Lung (tissue), 12 donors: ENCODE results near the gene SFXN5. TPM values are rescaled to one million over a fixed set of nuclear protein-coding genes. Genes with fewer than 3 reads are reported as not detected.

Experiments used
- ATAC-seq: fragments of 200-7000 bp; cut with Tn5 transposase; one replicate; pipeline ENCODE4 v1.9.1; 2020; ENCODE audit warnings: moderate number of reproducible peaks; ENCODE audit not compliant: insufficient read depth, low FRiP score
- DNase-seq, 3 donors: peaks; one replicate each; pipeline ENCODE4 v3.0.0-alpha.2; 2013 to 2017
- H3K27ac ChIP-seq, 2 donors: one replicate each; pipeline ENCODE4 v1.5.1; 2013; ENCODE audit warnings: mild to moderate bottlenecking in 2 of 2, moderate library complexity in 2 of 2, control low read depth in 1 of 2, inconsistent platforms in 1 of 2, low read depth in 1 of 2, low read length in 1 of 2
- H3K27me3 ChIP-seq, 3 donors: one replicate each; pipeline ENCODE4 v1.5.1; 2013; ENCODE audit warnings: low read length in 2 of 3; ENCODE audit not compliant: control insufficient read depth in 3 of 3, insufficient read depth in 3 of 3
- H3K36me3 ChIP-seq, 4 donors: one replicate each; pipeline ENCODE4 v1.5.1; 2013; ENCODE audit warnings: low read length in 4 of 4, mild to moderate bottlenecking in 1 of 4, moderate library complexity in 1 of 4; ENCODE audit not compliant: control insufficient read depth in 4 of 4, insufficient read depth in 4 of 4
- H3K4me1 ChIP-seq, 5 donors: one replicate each; pipeline ENCODE4 v1.5.1; 2013; ENCODE audit warnings: low read length in 5 of 5, mild to moderate bottlenecking in 2 of 5, moderate library complexity in 1 of 5; ENCODE audit not compliant: control insufficient read depth in 5 of 5, insufficient read depth in 5 of 5
- H3K4me3 ChIP-seq: one replicate; pipeline ENCODE4 v1.5.1; 2013; ENCODE audit warnings: mild to moderate bottlenecking, control low read depth, moderate library complexity
- H3K9ac ChIP-seq, 2 donors: one replicate each; pipeline ENCODE4 v1.5.1; 2013; ENCODE audit warnings: low read length in 2 of 2, control low read depth in 1 of 2; ENCODE audit not compliant: insufficient read depth in 1 of 2
- H3K9me3 ChIP-seq, 4 donors: one replicate each; pipeline ENCODE4 v1.5.1; 2013; ENCODE audit warnings: low read length in 3 of 4, mild to moderate bottlenecking in 1 of 4, moderate library complexity in 1 of 4; ENCODE audit not compliant: control insufficient read depth in 4 of 4, insufficient read depth in 3 of 4
- CTCF ChIP-seq: IDR thresholded peaks from 2 replicates; pipeline ENCODE4 v1.5.1; 2012; ENCODE audit warnings: mild to moderate bottlenecking; ENCODE audit errors: control extremely low read depth, extremely low read depth
- WGBS, 2 donors: extraction: QIAGEN DNeasy Blood & Tissue Kit; methylation state at CpG; one replicate each; pipeline ENCODE4 v1.1.7; 2013; 5-methylcytosine and 5-hydroxymethylcytosine counted together
- polyA plus RNA-seq, 2 donors: library from polyadenylated mRNA; stranded (reverse); fragments of 200-250 nt; gene quantifications; one replicate each; pipeline ENCODE4 v1.2.1, GENCODE V29; 2013
- total RNA-seq, 2 donors: library from RNA; depleted of rRNA in 1 of 2; stranded (reverse); fragments of >200 nt in 1 of 2; gene quantifications; one replicate each; pipeline ENCODE4 v1.2.1, GENCODE V29; 2014 to 2021
- donor health status: control.
- donor health status: control.
- donor health status: Bipolar disorder and iron deficiency.
- donor health status: healthy.
- donor health status: DM: yes; HTN: yes; CAD: no.

SFXN5 gene
- total and polyA plus RNA-seq, 4 donors: 8.3 to 15.6 (median 9.6) TPM

- Histone ChIP-seq H3K4me3 (no peak overlapping the region), H3K4me1 (peaks cover 0 to 10% (median 0%) of the 10 kb centered on the region in 5 donors)
These were observed 142.5 kb downstream of the SFXN5 start for GRCh38 chr2:72929010-72929409.

GRCh38 chr2:72927619-72928550 lies 143.6 kb downstream of the SFXN5 start:
- ATAC-seq (no peak), DNase-seq (peak in 1 of 3 donors; percentile 6)
- H3K27me3 ChIP-seq: peaks cover 8 to 77% (median 72%) of the 10 kb centered on the region in 3 donors
- TF ChIP-seq CTCF: no peak
- H3K9me3 ChIP-seq: peaks cover 0 to 10% (median 0%) of the 10 kb centered on the region in 4 donors
- H3K27ac ChIP-seq: no peak overlapping the region
- 78 to 82% methylated on average over 8 of the region's 8 CpGs for WGBS, 2 donors
- no peak overlapping the region for H3K9ac ChIP-seq
- peaks cover 0 to 13% (median 0%) of the 10 kb centered on the region in 5 donors for H3K4me1 ChIP-seq
- H3K4me3 ChIP-seq: no peak overlapping the region
- no peaks in the 10 kb centered on the region for H3K36me3 ChIP-seq

More at GRCh38 chr2:72929010-72929409, 142.5 kb downstream of the SFXN5 start:
- Histone ChIP-seq H3K9me3 (peaks cover 0 to 2% (median 0%) of the 10 kb centered on the region in 4 donors), H3K27ac (no peak overlapping the region), H3K36me3 (no peaks in the 10 kb centered on the region), H3K9ac (no peak overlapping the region), H3K27me3 (peaks cover 6 to 66% (median 61%) of the 10 kb centered on the region in 3 donors)
- WGBS, 2 donors: 92 to 100% methylated on average over 1 of the region's 1 CpG
- no peak for TF ChIP-seq CTCF
- DNase-seq (no peak), ATAC-seq (no peak)

- H3K9me3 ChIP-seq: peaks cover 0 to 12% (median 0%) of the 10 kb centered on the region in 4 donors
- H3K9ac ChIP-seq: no peak overlapping the region
- H3K4me1 ChIP-seq: peaks cover 0 to 10% (median 0%) of the 10 kb centered on the region in 5 donors
- TF ChIP-seq CTCF: no peak
- H3K4me3 ChIP-seq: no peak overlapping the region
- 50 to 55% methylated on average over 6 of the region's 6 CpGs for WGBS, 2 donors
- ATAC-seq (no peak), DNase-seq (no peak)
- no peaks in the 10 kb centered on the region for H3K36me3 ChIP-seq
- H3K27me3 ChIP-seq: peaks cover 9 to 87% (median 81%) of the 10 kb centered on the region in 3 donors
- no peak overlapping the region for H3K27ac ChIP-seq
These were observed 144.6 kb downstream of the SFXN5 start for GRCh38 chr2:72926811-72927465.
